ENCODE results near the gene DNASE1L2. TPM values are rescaled to one million over a fixed set of nuclear protein-coding genes. Genes with fewer than 3 reads are reported as not detected.

The DNASE1L2 gene
- total RNA-seq, 2 experiments from 2014 or later: 6.6 to 9.8 TPM

GRCh38 chr16:2273931-2274330 lies 37.7 kb downstream of the DNASE1L2 start:
- H3K4me1 ChIP-seq (ENCODE audit: insufficient read depth, low read length, poor library complexity, severe bottlenecking): peaks cover 12% of the 10 kb centered on the region
- H3K9me2 ChIP-seq (ENCODE audit: insufficient read depth, low read length): no peaks in the 10 kb centered on the region
- H3K79me2 ChIP-seq (ENCODE audit: insufficient read depth, low read depth, low read length): peaks cover 5% of the 10 kb centered on the region; the same call in 1 of the 2 replicates
- CTCF ChIA-PET (ENCODE audit: unreplicated experiment): no interaction called here
- TF ChIP-seq CTCF (conservative IDR thresholded peaks at IDR 0.05; ENCODE audit: low read length): no peak
- no peak for TF ChIP-seq EZH2phosphoT487 (IDR thresholded peaks at IDR 0.05; ENCODE audit: borderline replicate concordance, low read depth, low read length)
- H3K9me3 ChIP-seq (ENCODE audit: low read length): no peaks in the 10 kb centered on the region
- H3K4me2 ChIP-seq (ENCODE audit: low read length): no peak overlapping the region
- no peak overlapping the region for H2AFZ ChIP-seq (ENCODE audit: low read length)
- intact Hi-C loops (cut with micrococcal nuclease; ENCODE audit: unreplicated experiment): no loop called here
- no peak overlapping the region for H3K27ac ChIP-seq (ENCODE audit: low read depth, low read length, poor library complexity, severe bottlenecking)
- no peaks in the 10 kb centered on the region for H3K36me3 ChIP-seq (ENCODE audit: insufficient read depth, low read length)
- H3K4me3 ChIP-seq (ENCODE audit: low read depth, low read length, poor library complexity, severe bottlenecking): no peak overlapping the region
- POLR2A ChIA-PET: no interaction called here
- DNase-seq (ENCODE audit: low spot score): no peak
- BruUV-seq (replicated peaks): no TSS peak
- no peaks in the 10 kb centered on the region for H4K20me1 ChIP-seq (ENCODE audit: insufficient read depth, low read length)

GRCh38 chr16:2275476-2276367 lies 39.5 kb downstream of the DNASE1L2 start:
- no peak for DNase-seq (ENCODE audit: low spot score)
- Histone ChIP-seq H2AFZ (ENCODE audit: low read length) (no peak overlapping the region), H4K20me1 (ENCODE audit: insufficient read depth, low read length) (no peaks in the 10 kb centered on the region; the same call in 1 of the 2 replicates), H3K4me2 (ENCODE audit: low read length) (no peak overlapping the region), H3K9me2 (ENCODE audit: insufficient read depth, low read length) (no peaks in the 10 kb centered on the region), H3K79me2 (ENCODE audit: insufficient read depth, low read depth, low read length) (no peaks in the 10 kb centered on the region), H3K9me3 (ENCODE audit: low read length) (no peaks in the 10 kb centered on the region), H3K27ac (ENCODE audit: low read depth, low read length, poor library complexity, severe bottlenecking) (no peak overlapping the region), H3K36me3 (ENCODE audit: insufficient read depth, low read length) (no peaks in the 10 kb centered on the region), H3K4me1 (ENCODE audit: insufficient read depth, low read length, poor library complexity, severe bottlenecking) (no peaks in the 10 kb centered on the region), H3K4me3 (ENCODE audit: low read depth, low read length, poor library complexity, severe bottlenecking) (no peak overlapping the region)
- intact Hi-C loops (cut with micrococcal nuclease; ENCODE audit: unreplicated experiment): no loop called here
- TF ChIP-seq CTCF (conservative IDR thresholded peaks at IDR 0.05; ENCODE audit: low read length) (no peak), EZH2phosphoT487 (IDR thresholded peaks at IDR 0.05; ENCODE audit: borderline replicate concordance, low read depth, low read length) (no peak)
- ChIA-PET CTCF (ENCODE audit: unreplicated experiment) (no interaction called here), POLR2A (no interaction called here)
- BruUV-seq (replicated peaks): no TSS peak

Data from OCI-LY7 (cell line).